ENCODE results near the gene TMEM175.

The TMEM175 gene

DNA sequence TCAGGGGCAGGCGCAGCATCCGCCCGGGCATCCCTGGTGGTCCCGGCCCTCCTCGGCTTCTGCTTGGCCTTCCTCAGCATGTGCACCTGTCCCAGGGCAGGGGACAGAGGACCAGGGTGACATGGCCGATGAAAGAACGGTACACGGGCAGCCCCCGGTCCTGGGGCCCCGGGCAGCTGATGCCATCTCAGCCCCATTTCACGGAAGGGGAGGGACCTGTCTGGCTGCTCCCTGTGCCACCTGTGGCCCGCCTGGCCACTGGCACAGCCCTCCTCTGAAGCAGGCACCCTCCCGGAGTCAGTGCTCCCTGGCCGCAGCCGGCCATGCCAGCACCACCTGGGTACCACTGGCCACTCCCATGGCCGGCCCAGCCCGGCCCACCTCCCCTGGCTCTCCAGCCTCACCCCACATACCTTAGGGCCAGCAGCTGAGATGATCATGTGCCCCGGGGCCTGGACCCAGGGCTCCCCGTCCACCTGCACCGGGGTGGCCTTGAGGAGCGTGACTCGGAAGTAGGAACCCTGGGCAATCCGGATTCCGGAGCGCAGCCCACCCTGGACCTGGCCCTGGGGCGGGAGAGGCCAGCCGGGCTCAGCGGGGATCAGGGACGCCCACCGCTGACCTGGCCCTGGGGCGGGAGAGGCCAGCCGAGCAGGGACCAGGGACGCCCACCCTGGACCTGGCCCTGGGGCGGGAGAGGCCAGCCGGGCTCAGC is 28.5 kb downstream of the TMEM175 start:
- no peak for DNase-seq

DNA sequence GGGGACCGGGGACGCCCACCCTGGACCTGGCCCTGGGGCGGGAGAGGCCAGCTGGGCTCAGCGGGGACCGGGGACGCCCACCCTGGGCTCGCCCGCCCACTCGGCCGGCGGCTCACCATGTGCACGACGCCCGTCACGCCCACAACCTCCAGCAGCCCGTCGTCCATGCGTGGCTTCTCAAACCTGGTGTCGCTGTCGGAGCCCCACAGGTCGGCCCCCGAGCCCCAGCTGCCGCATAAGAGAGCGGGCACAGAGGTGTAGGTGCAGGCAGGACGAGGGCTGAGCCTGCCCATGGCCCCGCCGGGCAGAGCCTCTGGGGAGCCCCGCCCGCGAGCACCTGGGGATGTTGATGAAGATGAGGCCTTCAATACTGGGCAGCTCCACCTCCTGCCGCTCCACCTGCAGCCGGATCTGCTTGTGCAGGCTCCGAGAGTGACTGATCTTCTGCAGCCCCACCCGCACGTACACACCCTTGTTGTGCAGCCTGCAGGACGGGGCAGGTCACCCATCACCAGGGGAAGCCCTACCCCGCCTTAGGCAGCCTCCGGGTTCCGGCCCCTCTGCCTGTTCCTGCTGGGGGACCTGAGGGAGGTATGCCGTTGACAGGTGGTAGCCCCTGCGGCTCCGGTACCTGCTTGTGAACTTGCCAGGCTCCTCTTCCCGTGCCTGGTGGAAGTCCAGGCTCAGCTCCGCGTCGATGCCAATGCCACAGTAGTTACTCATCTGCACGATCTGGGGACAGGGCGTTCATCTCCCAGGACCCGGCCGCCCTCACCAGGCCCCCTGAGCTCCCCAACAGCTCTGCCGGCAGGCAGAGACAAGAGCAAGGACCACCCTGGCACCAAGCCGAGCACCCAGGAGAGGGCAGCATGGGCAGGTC is 29.3 kb downstream of the TMEM175 start:
- DNase-seq = no peak

DNA sequence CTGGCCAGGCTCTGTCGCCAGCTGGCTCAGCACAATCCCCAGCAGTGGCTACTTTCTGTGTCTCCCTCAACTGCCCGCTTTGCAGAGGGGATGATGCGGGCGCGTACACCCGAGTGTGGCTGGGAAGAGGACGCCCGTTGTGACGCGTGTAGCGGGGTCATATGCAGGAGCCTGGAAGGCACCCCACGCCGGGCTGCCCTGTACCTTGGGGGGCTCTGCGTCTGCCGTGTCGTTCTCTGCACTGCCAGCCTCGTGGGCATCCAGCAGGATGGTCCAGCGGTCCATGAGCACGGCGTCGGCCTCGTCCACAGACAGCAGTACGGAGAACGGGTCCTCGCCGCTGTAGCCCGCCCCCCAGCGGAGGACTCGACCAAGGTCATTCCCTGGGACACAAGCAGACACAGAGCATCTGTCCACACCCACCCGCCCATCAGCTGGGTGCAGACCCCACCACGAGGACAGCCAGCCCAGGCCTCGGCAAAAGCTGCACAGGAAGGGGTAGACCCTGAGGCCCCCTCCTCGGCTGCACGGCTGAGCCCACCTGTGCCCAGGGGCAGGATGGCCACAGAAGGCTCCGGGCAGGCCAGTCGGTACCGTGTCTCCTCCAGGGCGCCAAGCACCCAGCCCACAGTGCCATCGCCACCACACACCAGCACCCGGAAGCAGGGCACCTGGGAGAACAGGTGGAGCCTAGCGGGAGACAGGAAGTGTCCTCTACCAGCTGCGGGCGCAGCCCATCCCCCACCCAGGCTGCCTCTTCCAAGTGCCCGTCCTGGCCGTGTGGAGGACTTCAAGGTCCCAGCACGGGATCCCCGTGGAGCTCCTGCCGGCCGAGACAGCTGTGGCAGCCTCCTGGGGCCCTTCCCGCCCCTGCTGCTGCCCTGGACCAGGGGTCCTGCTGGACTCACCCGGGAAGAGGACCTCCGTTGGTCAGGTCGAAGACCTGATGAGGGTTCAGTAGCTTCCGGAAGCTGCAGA is 30.3 kb downstream of the TMEM175 start:
- DNase-seq = no peak

DNA sequence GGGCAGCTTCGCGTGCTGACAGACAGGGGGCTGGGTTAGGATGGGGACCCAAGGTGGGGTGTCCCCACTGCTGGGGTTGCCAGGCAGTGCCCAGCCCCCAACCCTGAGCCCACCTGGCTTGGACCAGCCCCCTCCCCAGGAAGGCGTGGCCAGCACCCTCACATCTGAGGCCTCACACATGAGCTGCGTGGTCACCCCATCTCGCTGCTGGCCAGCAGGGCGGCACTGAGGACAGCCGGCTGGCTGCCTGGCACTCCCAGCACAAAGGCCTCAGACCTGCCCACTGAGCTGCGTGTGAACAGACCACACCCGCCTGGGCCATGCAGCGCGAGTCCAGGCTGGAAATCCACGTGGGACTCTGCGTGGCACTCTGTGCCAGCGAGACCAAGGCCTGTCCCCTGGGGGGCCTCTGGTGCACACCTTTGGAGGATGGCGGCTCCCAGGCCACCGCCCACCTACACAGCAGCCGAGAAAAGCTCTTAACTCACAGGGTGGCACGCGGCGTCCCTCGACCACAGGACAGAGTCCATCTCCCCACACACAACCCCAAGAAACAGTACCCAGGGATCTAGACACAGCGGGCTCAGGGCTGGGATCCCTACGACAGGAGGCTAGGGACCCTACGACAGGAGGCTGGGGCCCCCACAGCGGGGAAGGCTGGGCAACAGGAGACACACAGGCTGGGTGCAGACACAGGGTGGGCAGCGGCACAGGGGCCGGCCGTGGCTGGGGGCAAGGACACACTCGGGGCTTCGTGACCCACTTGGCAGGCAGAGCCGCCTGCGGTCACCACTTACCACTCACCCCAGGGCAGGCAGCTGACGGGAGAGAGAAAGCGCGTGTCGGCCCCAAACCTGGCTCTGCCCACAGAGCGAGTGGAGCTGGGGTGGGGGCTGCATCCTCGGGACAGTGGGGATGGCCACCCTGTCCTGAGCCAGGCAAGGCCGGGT is 31.3 kb downstream of the TMEM175 start:
- no peak for DNase-seq

DNA sequence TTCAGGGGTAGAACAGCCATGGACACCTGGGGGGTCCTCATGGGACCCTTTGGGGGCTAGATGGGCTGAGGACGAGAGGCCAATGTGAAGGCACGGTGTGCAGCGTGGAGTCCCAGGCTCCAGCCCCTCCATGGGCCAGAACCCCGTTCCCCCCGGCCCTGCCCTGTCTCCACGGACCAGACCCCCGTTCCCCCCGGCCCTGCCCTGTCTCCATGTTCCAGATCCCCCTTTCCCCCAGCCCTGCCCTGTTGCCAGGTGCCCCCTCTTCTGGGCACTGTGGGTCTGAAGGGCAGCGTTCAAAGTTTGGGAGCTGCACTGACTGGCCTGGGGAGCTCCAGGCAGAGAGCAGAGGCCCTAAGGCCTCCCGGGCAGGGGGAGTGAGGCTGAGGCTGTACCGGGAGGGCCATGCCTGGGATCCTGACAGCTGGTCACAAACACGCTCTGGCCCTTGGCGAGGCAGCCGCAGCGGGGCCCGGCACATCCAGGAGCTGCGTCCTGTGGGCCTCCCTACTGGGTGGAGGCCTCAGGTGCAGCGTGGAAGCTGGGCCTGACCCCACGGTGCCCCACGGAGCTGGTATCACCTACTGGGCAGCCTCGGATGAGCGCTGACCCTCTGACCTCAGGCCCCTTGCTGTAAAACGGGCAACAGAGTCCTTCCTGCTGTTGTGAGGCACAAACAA is 32.2 kb downstream of the TMEM175 start:
- DNase-seq = no peak

DNA sequence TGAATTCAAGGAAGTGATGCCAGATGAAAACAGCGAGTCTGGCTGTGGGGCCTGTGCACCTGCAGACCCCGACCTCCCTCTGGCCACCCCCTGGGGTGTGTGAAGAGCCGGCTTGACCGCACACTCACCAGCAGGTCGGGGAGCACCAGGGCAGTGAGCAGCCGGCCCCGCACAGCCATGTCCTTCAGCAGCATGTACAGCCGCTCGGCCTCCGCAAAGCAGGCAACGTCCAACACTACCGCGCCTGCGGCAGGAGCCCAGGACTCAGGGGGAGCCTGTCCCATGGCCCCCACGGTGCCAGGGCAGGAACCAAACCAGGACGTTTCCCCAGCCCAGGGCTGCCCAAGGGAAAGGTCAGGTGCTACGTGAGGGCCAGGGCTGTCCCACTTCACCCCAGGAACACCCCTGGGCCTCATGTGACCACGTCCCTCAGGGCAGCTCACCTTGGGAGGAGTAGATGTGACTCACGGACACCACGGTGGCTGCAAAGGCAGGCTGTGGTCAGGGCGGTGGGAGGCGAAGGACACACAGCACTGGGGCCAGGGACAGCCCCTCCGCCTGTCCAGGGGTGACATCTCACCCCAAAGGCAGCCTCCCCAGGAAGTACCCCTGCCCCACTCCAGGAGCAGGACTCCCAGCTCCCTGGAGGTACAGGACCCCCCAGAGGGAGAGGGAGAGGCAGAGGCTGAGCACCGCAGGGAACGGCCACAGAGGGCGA is 32.9 kb downstream of the TMEM175 start:
- DNase-seq = no peak

DNA sequence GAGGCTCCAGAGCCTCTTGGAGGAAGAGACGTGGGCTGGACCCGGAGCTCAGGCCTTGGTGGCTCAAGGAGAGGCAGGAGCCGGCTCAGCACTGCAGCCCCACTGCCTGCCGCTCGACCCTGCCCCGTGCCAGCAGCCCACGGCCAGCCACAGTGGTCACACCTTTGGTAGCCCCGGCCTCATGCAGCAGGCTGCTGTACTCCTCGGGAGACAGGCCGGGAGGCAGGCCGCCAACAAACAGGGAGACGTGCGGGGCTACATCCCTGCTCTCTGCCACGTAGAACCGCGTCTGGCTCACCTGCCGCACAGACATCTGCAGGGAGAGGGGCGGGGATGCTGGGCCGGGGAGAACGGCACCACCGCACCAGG is 33.5 kb downstream of the TMEM175 start:
- DNase-seq = no peak

DNA sequence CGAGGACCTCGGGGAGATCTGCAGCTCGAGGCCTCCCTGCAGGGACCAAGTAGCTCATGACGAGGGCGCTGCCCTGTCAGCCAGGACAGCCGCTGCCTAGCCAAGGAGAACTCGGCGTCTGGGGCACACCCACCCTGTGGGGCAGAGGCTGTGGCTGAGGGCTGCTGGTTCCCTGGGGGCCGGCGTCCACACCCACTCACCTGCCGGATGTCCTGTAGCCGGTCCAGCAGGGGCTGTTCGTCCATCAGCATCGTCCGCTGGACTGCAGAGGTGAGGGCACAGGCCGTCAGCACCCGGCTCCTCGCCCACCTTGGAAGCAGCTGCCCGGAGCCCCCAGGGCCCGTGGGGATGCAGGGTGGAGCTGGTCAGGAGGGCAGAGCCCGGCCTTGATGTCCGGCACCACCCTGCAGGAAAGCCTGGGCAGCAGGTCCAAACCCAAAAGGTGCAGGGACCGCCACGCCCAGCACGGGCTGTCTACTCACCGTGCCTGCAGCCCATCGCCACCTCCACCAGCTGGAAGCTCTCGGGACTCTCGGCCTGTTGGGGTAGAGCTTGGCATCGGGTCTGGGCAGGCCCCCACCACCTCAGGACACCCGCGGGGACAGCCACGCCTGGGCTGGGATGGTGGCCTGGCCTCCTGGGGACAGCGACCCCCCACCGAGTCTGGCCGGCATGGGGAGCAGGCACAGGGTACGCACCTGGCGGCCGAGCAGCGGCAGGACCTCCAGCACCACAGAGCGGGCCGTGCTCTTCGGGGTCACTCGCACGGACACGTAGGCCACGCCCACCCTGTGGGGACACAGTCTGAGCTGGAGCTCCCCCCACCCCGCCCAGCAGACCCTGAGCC is 34.2 kb downstream of the TMEM175 start:
- no peak for DNase-seq

DNA sequence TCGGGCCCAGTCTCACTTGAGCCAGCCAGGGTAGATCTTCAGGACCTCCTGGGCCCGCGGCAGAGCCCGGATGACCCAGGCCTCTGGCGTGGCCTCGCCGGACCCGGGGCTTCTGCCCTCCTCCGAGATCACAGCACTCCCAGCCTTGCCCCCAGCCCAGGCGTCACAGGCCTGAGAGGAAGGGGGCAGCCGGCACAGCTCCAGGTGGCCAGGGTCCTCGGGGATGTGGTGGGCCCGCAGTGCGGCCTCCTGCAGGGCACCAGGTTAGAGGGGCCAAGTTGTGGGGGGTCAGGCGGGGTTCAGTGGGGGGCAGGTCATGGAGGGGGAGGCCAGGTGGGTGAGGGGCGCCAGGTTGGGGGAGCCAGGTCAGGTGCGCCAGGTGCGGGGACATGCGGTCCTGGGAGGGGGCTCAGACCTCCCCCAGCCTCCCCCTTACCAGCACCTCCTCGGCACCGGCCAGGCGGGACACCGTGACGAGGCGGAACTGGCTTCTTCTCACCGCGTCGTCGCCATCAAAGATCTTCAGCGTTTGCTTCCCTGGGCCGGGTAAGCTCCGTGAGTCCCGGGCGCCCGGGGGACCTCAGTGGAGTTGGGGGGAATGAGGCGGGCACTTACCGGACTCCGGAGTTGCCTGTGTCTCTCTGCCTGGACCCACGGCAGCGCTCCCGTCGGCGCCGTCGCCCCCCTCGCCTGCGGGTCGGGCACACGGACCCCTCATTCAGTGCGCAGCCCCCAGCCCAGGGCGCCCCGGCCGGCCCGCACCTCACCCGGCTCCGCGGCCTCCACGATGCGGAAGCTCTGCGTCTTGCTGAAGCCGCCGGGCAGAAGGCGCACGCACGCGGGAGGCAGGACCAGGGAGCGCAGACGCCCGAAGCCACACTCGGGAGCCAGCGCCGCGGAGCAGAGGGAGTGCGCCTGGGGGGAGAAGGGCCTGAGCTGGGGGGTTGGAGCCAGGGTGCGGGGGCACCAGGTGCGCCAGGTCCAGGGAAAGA is 35.1 kb downstream of the TMEM175 start:
- DNase-seq = no peak

DNA sequence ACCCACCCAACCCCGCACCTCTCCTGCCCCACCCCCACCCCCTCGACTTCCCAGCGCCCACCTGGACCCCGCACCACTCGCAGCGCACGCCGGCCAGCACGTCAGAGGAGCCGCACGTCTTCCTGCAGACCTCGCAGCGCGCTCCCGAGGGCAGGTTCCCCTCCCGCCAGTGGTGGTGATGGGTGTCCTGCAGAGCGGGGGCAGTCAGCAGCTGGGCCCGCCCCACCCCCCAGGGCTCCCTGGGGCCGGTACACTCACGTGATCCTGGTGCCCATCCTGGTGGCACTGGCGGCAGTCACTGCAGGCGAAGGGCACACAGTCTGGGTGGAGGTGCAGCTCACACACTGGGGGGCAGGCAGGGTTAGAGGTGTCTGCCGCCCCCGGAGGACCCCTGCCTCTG is 36.0 kb downstream of the TMEM175 start:
- DNase-seq = no peak

DNA sequence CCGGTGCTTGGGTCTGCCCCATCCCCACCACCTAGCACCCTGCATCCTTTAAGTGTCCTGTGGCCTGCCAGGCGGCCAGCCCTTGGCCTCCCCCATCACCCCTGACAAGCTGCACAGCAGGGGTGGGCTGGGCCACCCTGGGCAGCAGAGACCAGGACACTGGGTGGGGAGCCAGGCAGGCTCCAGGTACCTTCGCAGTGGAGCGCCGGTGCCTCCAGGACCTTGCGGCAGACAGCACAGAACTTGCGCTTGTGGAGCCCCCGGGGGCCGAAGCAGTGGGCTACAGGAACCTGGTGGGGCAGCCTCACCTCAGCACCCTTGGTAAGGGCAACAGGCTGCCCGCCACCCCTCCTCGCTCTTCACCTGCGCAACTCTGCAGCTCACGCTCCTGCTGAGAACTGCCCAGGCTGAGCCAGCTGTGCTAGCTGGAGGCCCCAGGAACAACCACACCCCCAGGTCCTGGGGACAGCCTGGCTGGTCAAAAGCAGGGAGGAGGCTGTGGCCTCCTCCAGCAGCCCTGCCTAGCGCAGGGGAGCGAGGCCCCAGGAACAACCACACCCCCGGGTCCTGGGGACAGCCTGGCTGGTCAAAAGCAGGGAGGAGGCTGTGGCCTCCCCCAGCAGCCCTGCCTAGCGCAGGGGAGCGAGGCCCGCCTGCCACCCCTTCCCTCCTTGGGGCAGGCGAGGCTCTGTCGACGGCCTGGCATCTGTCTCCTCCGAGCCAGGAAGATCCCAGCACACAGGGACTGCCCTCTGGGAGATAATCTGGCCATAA is 36.5 kb downstream of the TMEM175 start:
- DNase-seq = no peak

DNA sequence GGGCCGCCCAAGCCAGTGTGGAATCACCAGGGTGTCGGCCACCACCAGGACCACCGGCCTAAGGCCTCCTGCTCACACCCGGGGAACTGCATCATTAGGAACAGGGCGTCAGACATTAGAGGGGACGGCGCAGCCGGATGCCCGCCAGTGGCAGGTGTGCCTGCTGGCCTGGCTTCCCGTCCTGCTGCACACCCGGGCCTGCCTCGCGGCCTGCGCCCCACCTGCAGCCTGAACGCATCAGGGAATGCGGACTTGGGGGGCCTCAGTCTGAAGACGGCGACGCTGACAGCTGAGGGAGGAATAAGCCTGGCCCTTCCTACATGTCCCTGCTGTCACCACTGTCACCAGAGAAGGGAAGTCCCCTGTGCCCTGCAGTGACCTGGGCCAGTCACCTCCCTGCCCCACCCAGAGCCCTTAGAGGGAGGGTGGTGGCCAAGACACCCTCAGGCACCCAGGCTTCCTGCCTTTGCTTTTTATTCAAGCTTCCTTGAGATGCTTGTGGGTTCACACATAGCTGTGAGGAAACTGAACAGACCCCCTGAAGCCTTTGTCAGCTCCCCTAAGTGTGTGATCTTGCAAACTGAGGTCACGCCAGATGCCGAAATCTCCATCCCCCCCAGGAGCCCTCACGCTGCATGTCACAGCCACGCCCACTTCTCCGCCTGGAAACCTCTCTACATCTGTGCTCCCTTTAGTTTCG is 37.9 kb downstream of the TMEM175 start:
- no peak for DNase-seq

DNA sequence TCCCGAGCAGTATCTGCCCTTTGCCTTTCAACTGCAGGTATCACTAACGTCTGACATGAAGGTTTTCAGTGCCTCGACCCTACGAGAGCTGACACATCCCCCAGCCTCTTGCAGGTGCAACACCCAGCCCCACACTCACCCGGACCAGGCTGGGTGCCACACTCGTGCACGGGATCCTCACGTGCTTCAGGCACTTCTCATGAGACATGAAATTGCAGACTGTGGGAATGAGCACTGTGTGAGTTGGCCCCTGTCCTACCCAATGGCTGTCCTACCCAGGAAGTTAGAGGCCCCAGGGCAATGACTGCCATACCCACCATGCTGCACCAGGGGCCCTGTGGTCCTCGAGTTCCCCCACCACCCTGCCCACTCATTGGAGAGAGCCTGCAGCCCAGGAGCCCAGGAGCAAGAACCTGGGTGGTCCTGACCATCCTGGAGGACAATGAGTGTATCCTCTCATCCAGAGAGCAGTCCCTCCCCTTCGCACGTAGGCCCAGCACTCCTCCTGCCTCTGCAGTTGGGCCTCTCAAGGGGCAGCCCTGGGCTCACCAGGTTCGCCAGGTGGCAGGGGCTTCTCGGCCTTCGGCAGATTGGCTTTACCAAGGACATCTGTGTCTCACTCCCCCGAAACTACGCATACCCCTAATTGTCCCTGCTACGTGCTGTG is 38.7 kb downstream of the TMEM175 start:
- no peak for DNase-seq

DNA sequence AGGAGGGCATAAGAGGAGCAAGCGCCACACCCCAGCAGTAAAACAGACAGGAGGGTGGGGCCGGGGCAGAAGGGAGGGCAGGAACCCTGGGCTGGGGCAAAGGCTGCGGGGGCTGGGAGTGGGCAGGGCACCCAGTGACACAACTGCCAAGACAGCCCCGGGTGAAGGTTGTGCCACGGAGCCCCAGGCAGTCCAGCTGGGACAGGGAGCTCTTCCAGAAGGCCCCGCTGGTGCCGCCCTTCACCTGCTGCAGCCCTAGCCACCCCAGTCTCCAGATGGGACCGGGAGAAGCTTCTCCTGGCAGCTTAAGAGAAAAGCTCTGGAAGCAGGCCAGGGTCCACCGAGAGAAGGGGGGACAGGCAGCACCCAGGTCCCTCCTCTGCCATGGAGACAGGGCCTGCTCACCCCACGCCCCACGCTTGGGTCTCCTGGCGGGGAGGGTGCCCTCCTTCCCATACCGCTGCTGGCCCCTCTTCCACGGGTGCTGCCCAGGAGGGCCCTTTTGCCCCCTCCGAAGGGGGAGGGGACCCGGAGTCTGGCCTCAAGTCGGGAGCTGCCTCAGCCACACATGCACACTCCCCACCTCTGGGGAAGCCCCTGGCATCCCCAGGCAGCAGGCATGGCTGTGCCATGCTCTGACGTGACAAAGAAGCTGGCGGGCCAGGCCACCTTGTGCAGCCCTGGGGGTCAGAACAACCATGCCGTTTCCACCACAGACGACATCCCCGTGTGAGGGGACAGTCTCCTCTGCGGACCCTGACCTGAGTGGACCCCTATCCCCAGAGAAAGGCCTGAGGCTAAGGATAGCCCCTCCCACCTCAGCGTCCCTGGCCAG is 39.6 kb downstream of the TMEM175 start:
- DNase-seq = no peak

All from CD4-positive, alpha-beta T cell treated with Interleukin-6 for 4 hours (primary cell).